SK-N-SH treated with all-trans-retinoic acid at 6 μM for 48 hours (cell line): ENCODE measurements around the gene CPZ.

Source experiments
- ATAC-seq: fragments of 200-7000 bp; cut with Tn5 transposase; 3 replicates; pipeline ENCODE4 v1.9.1; 2020; ENCODE audit warnings: mild to moderate bottlenecking, moderate library complexity
- ARNTL ChIP-seq: fragments of 450-650 bp; formaldehyde crosslinking; IDR thresholded peaks from 2 replicates; pipeline ENCODE4 v1.5.0; 2020; ENCODE audit warnings: low read depth, mild to moderate bottlenecking, moderate library complexity, borderline replicate concordance
- BACH2 ChIP-seq: fragments of 250-450 bp; sonication (Bioruptor Pico); IDR thresholded peaks from 2 replicates; pipeline ENCODE4 v1.9.0; 2021; ENCODE audit warnings: mild to moderate bottlenecking, borderline replicate concordance
- CSDC2 ChIP-seq: fragments of 250-450 bp; sonication (Bioruptor Pico); IDR thresholded peaks from 2 replicates; pipeline ENCODE4 v1.5.0; 2020; ENCODE audit warnings: mild to moderate bottlenecking, moderate library complexity
- ESRRG ChIP-seq: fragments of 250-450 bp; sonication (Bioruptor Pico); IDR thresholded peaks from 2 replicates; pipeline ENCODE4 v1.6.1; 2021; ENCODE audit warnings: mild to moderate bottlenecking
- GLIS3 ChIP-seq: fragments of 250-450 bp; sonication (Bioruptor Pico); IDR thresholded peaks from 2 replicates; pipeline ENCODE4 v1.5.0; 2020; ENCODE audit warnings: mild to moderate bottlenecking, moderate library complexity
- ISL1 ChIP-seq: fragments of 250-450 bp; sonication (Bioruptor Pico); IDR thresholded peaks from 2 replicates; pipeline ENCODE4 v2.1.2; 2022; ENCODE audit warnings: mild to moderate bottlenecking, moderate library complexity
- OSR1 ChIP-seq: fragments of 250-450 bp; sonication (Bioruptor Pico); IDR thresholded peaks from 2 replicates; pipeline ENCODE4 v1.8.0; 2022; ENCODE audit warnings: moderate library complexity, mild to moderate bottlenecking, inconsistent platforms
- PPARA ChIP-seq: fragments of 250-450 bp; sonication (Bioruptor Pico); IDR thresholded peaks from 2 replicates; pipeline ENCODE4 v1.5.0; 2020; ENCODE audit warnings: mild to moderate bottlenecking, borderline replicate concordance
- SNAI2 ChIP-seq: fragments of 250-450 bp; sonication (Bioruptor Pico); IDR thresholded peaks from 2 replicates; pipeline ENCODE4 v1.5.0; 2020; ENCODE audit warnings: mild to moderate bottlenecking, moderate library complexity
- TCF4 ChIP-seq: fragments of 250-450 bp; sonication (Bioruptor Pico); IDR thresholded peaks from 2 replicates; pipeline ENCODE4 v1.8.0; 2021; ENCODE audit warnings: mild to moderate bottlenecking, moderate library complexity, borderline replicate concordance
- TOX ChIP-seq: fragments of 250-450 bp; sonication (Bioruptor Pico); IDR thresholded peaks from 2 replicates; pipeline ENCODE4 v1.8.0; 2021; ENCODE audit warnings: mild to moderate bottlenecking, moderate library complexity, borderline replicate concordance
- ZC3H10 ChIP-seq: fragments of 250-450 bp; sonication (Bioruptor Pico); IDR thresholded peaks from 2 replicates; pipeline ENCODE4 v1.5.1; 2021; ENCODE audit warnings: mild to moderate bottlenecking, moderate library complexity
- ZFP3 ChIP-seq: fragments of 250-450 bp; sonication (Bioruptor Pico); IDR thresholded peaks from 2 replicates; pipeline ENCODE4 v1.5.0; 2020; ENCODE audit warnings: mild to moderate bottlenecking, moderate library complexity
- ZFP30 ChIP-seq: fragments of 450-650 bp; formaldehyde crosslinking; IDR thresholded peaks from 2 replicates; pipeline ENCODE4 v1.5.0; 2022; ENCODE audit warnings: mild to moderate bottlenecking, moderate library complexity
- ZNF565 ChIP-seq: fragments of 450-650 bp; formaldehyde crosslinking; conservative IDR thresholded peaks from 2 replicates; pipeline ENCODE4 v1.5.0; 2020; ENCODE audit warnings: low read depth, mild to moderate bottlenecking, moderate library complexity
- ZNF70 ChIP-seq: fragments of 450-650 bp; formaldehyde crosslinking; IDR thresholded peaks from 2 replicates; pipeline ENCODE4 v1.5.0; 2020; ENCODE audit warnings: mild to moderate bottlenecking, moderate library complexity
- ZNF8 ChIP-seq: fragments of 450-650 bp; formaldehyde crosslinking; IDR thresholded peaks from 2 replicates; pipeline ENCODE4 v1.5.0; 2020; ENCODE audit warnings: mild to moderate bottlenecking, moderate library complexity
- TF ChIP-seq, protein P1 (sequence below): fragments of 250-450 bp; sonication (Bioruptor Pico); IDR thresholded peaks from 2 replicates; pipeline ENCODE4 v1.5.1; 2021; ENCODE audit warnings: mild to moderate bottlenecking, moderate library complexity
- TF ChIP-seq, protein P2 (sequence below): fragments of 250-450 bp; sonication (Bioruptor Pico); IDR thresholded peaks from 2 replicates; pipeline ENCODE4 v1.8.0; 2020; ENCODE audit warnings: mild to moderate bottlenecking, moderate library complexity, borderline replicate concordance
- TF ChIP-seq, protein P3 (sequence below): fragments of 250-450 bp; sonication (Bioruptor Pico); IDR thresholded peaks from 2 replicates; pipeline ENCODE4 v1.5.1; 2020; ENCODE audit warnings: low read depth, mild to moderate bottlenecking, moderate library complexity

The CPZ gene

DNA sequence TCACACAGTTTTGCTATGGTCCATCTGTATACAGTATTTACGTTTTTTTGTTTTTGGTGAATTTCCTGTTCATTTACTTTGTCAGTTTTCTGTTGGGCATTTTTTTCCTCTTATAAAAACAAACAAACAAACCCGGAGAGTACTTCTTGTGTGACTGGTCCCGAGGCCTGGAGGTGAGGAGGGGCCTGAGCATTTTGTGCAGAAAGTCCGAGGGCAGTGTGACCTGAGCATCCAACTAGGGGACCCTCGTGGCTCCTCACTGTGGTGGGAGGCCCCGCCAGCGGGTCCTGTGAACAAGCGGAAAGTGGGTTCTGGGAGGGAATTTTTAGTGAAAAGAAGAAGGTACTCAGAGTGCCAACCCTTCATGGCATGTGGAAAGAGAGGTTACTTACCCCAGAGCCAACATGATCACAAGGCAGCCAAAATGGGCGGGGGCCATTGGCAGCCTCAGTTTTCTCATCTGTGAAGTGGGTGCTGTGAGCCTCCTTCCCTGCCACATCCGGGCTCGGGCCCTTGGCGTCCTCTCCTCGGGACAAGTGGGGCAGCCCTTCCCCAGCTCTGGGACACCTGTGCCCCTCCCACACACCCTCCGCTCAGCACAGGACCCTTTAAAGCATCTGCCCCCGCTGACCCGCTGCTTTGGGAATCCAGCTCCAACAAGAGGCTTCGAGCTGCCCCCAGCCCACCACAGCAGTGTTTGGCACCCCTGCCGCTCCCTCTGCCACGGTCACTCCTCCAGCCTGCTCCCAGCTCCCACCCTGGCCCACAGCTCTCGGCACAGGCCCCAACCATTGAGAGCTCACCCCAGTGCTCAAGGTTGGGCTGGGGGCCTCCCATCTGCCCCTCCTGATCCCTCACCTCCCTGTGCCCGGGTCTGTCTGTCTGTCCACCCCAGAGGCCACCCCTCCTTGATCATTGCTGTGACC, 35.2 kb upstream of the CPZ start:
- ATAC-seq, result no peak
- TF ChIP-seq, protein P1, sequence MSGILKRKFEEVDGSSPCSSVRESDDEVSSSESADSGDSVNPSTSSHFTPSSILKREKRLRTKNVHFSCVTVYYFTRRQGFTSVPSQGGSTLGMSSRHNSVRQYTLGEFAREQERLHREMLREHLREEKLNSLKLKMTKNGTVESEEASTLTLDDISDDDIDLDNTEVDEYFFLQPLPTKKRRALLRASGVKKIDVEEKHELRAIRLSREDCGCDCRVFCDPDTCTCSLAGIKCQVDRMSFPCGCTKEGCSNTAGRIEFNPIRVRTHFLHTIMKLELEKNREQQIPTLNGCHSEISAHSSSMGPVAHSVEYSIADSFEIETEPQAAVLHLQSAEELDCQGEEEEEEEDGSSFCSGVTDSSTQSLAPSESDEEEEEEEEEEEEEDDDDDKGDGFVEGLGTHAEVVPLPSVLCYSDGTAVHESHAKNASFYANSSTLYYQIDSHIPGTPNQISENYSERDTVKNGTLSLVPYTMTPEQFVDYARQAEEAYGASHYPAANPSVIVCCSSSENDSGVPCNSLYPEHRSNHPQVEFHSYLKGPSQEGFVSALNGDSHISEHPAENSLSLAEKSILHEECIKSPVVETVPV (CRISPR knock-in tag), result no peak
- TF ChIP-seq OSR1, result no peak
- TF ChIP-seq BACH2, result no peak
- TF ChIP-seq SNAI2 (CRISPR knock-in tag), result no peak
- no peak for TF ChIP-seq GLIS3 (CRISPR knock-in tag)
- TF ChIP-seq ZFP30 (CRISPR knock-in tag), result no peak
- no peak for TF ChIP-seq ZNF70 (CRISPR knock-in tag)
- TF ChIP-seq, protein P2, sequence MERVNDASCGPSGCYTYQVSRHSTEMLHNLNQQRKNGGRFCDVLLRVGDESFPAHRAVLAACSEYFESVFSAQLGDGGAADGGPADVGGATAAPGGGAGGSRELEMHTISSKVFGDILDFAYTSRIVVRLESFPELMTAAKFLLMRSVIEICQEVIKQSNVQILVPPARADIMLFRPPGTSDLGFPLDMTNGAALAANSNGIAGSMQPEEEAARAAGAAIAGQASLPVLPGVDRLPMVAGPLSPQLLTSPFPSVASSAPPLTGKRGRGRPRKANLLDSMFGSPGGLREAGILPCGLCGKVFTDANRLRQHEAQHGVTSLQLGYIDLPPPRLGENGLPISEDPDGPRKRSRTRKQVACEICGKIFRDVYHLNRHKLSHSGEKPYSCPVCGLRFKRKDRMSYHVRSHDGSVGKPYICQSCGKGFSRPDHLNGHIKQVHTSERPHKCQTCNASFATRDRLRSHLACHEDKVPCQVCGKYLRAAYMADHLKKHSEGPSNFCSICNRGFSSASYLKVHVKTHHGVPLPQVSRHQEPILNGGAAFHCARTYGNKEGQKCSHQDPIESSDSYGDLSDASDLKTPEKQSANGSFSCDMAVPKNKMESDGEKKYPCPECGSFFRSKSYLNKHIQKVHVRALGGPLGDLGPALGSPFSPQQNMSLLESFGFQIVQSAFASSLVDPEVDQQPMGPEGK, result no peak
- no peak for TF ChIP-seq ZFP3
- TF ChIP-seq ARNTL (CRISPR knock-in tag), result no peak
- no peak for TF ChIP-seq TCF4 (CRISPR knock-in tag)
- no peak for TF ChIP-seq ISL1
- TF ChIP-seq ZNF565, result no peak
- TF ChIP-seq CSDC2 (CRISPR knock-in tag), result no peak
- no peak for TF ChIP-seq PPARA (CRISPR knock-in tag)

DNA sequence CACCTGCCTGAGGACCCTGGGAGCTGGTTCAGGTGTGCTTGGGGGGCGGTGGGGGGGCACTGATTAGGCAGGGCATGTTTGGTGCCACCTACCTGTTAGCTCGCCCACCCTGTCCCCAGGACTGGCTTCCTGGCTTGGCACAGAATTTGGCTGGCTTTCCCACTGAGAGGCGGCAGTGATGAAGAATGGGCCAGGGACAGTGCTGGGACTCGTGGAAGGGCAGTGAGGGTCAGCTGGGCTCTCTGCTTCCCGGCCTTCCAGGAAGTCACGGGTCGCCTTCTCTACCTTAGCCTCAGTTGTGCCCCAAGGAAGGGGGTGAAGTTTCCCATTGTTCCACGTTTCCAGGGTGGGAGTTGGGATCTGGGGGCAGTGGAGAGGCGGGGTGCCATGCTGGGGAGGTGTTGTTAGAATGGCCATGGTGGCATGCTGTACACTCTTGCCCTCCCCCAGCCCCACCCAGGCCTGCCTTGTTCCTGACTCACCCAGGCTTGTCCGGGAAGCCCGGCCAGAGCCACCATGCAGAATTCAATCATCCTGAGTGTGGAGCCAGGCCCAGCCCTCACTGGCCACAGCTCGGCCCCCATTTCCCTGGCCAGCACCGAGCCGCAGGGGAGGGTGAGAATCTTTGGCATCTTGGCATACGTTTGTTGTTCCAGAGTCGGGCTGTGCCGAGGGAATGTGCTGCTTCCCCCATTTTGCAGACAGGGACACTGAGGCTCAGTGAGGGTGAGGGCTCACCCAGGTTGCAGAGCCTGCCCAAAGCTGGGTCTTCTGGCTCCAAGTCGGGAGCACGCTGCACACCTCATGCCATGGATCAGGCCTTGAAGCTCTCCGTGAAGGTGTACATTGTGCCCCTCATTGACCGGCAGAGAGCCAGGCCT, 34.2 kb upstream of the CPZ start:
- TF ChIP-seq GLIS3 (CRISPR knock-in tag) (no peak), ZFP3 (no peak)
- ATAC-seq, result no peak

DNA sequence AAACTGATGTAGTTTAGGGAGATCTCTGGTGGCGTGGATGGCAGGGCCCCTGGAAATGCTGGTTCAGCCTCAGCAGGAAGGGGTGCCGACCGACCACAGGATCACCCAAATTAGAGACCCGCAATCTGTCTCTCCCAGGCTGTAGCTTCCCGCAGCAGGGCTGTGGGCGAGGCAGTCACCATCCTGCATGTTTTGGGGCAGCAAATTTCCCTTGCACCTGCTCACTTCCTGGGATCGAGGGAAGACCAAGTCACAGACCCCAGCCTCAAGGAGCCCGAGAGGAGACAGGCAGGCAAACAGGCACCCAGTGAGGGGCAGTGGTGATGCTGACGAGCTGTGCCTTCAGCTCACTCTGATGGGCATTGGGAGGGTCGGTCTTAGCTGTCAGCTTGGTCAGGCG, 33.6 kb upstream of the CPZ start:
- ATAC-seq, result no peak

DNA sequence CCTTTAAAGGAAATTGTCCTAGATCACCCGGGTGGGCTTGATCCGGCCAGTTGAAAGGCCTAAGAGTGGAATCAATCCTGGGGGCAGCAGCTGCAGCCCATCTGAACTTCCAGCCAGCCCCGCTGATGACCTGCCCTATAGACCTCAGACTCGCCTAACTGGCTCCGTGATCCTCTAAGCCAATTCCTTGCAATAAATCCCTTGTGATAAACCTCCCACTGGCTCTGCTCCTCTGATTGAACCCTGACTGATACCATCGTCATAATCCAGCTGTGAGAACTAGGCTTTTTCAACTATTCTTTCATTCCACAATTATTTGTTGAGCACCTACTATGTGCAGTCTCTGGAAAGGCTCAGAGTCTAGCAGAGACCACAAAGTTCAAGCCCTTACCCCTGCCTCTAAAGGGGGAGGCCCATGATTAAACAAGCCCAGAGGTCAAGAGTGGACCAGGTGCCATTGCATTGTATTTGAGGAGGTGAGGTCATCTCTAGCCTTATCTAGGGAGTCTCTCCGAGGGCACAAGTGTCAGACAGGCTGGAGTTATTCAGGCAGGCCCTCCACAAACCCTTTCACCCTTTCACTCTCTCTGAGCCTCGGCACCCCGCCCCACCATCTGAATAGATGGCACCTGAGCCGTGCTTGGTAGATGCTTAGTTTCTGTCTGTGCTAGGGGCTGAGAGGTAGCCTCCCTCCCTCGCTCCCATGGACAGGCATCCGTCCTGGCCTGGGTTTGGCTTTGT, 32.9 kb upstream of the CPZ start:
- TF ChIP-seq ZNF8 (CRISPR knock-in tag), result no peak
- no peak for TF ChIP-seq ZFP3
- no peak for TF ChIP-seq TOX (CRISPR knock-in tag)
- TF ChIP-seq ESRRG (CRISPR knock-in tag), result no peak
- TF ChIP-seq ZNF70 (CRISPR knock-in tag), result no peak
- TF ChIP-seq, protein P3, sequence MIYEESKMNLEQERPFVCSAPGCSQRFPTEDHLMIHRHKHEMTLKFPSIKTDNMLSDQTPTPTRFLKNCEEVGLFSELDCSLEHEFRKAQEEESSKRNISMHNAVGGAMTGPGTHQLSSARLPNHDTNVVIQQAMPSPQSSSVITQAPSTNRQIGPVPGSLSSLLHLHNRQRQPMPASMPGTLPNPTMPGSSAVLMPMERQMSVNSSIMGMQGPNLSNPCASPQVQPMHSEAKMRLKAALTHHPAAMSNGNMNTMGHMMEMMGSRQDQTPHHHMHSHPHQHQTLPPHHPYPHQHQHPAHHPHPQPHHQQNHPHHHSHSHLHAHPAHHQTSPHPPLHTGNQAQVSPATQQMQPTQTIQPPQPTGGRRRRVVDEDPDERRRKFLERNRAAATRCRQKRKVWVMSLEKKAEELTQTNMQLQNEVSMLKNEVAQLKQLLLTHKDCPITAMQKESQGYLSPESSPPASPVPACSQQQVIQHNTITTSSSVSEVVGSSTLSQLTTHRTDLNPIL (CRISPR knock-in tag), result no peak
- TF ChIP-seq CSDC2 (CRISPR knock-in tag), result no peak
- ATAC-seq, result no peak

More for the DNA sequence above, 33.6 kb upstream of the CPZ start:
- TF ChIP-seq ZC3H10 (CRISPR knock-in tag) (no peak), ISL1 (no peak)
- TF ChIP-seq, protein P2, result no peak
